Stimulated activated CD8-positive, alpha-beta memory T cell treated with anti-CD3 and anti-CD28 coated beads, Interleukin-15, amount 100 ng/mL, for 4 hours (primary cell): Measurements from ENCODE around the gene PLEKHJ1.

Experiments used
- DNase-seq, 2 donors: peaks; one replicate each; pipeline ENCODE4 v3.0.0-alpha.2; 2020; ENCODE audit warnings: low read depth in 2 of 2

The PLEKHJ1 gene

GRCh38 chr19:2235381-2236063 is 607 bp downstream of the PLEKHJ1 start:
- DNase-seq, result no peak

GRCh38 chr19:2234996-2235380 is 1.1 kb downstream of the PLEKHJ1 start:
- DNase-seq, result no peak

GRCh38 chr19:2233601-2234280 is 2.4 kb downstream of the PLEKHJ1 start:
- no peak for DNase-seq

- DNase-seq, result no peak
Observed at GRCh38 chr19:2232286-2233151, 3.6 kb downstream of the PLEKHJ1 start.

GRCh38 chr19:2231621-2232221 is 4.4 kb downstream of the PLEKHJ1 start:
- DNase-seq, result no peak

GRCh38 chr19:2230807-2231533 is 5.2 kb downstream of the PLEKHJ1 start:
- DNase-seq, result no peak

- DNase-seq, result no peak
Observed at GRCh38 chr19:2230033-2230531, 6.0 kb downstream of the PLEKHJ1 start.

- DNase-seq, result no peak
Observed at GRCh38 chr19:2229103-2230032, 6.8 kb downstream of the PLEKHJ1 start.

GRCh38 chr19:2228157-2229030 is 7.7 kb downstream of the PLEKHJ1 start:
- no peak for DNase-seq

- DNase-seq, result no peak
Observed at GRCh38 chr19:2227415-2228156, 8.5 kb downstream of the PLEKHJ1 start.

- no peak for DNase-seq
Observed at GRCh38 chr19:2226840-2227360, 9.2 kb downstream of the PLEKHJ1 start.

- DNase-seq, result no peak
Observed at GRCh38 chr19:2226051-2226839, 9.9 kb downstream of the PLEKHJ1 start.

- no peak for DNase-seq
Observed at GRCh38 chr19:2225415-2226050, 10.6 kb downstream of the PLEKHJ1 start.

- DNase-seq, result no peak
Observed at GRCh38 chr19:2224754-2225349, 11.3 kb downstream of the PLEKHJ1 start.

- no peak for DNase-seq
Observed at GRCh38 chr19:2223959-2224358, 12.2 kb downstream of the PLEKHJ1 start.

- DNase-seq, result no peak
Observed at GRCh38 chr19:2223391-2223790, 12.7 kb downstream of the PLEKHJ1 start.

GRCh38 chr19:2221918-2222317 is 14.2 kb downstream of the PLEKHJ1 start:
- DNase-seq, result no peak
